K562 (cell line): ENCODE results near the gene KNL1. TPM values are rescaled to one million over a fixed set of nuclear protein-coding genes. Genes with fewer than 3 reads are reported as not detected.

ENCODE experiments used
- ATAC-seq: fragments of 200-7000 bp; cut with Tn5 transposase; 3 replicates; pipeline ENCODE4 v1.9.1; 2020; ENCODE audit warnings: moderate library complexity
- BruUV-seq: library from RNA; stranded (reverse); fragments of 400-500 nt; replicated peaks from 2 replicates; lab custom pipeline; 2021; lab: Mats Ljungman, UMichigan
- CTCF ChIA-PET: fragments of 300-600 bp; formaldehyde crosslinking; extraction: SDS; loops from one replicate; lab custom pipeline; 2021; ENCODE audit warnings: low intra/inter-chr PET ratio; lab: Yijun Ruan, JAX
- POLR2A ChIA-PET: fragments of 300-600, 350-650 bp; sonication (Branson Sonifier 250); formaldehyde crosslinking; extraction: SDS; loops from one replicate; lab custom pipeline; 2021; ENCODE audit warnings: antibody characterized with exemption, inconsistent platforms; lab: Yijun Ruan, JAX
- DNase-seq, 4 experiments: peaks; one replicate each; pipeline versions ENCODE4 v3.0.0 to v3.0.0-alpha.2; 2011 to 2018; ENCODE audit warnings: low spot score in 3 of 4, mixed read lengths in 3 of 4; ENCODE audit errors: extremely low read depth in 1 of 4
- FAIRE-seq: peaks from 2 replicates; lab custom pipeline; 2011; peaks lifted over from hg19 to GRCh38; lab: Jason Lieb, UNC
- H2AFZ ChIP-seq: 2 replicates; pipeline ENCODE4 v1.6.0; 2011; ENCODE audit warnings: low read depth, low read length, control low read depth, inconsistent platforms
- H3K27ac ChIP-seq: fragments of 200-600 bp; 3 replicates; pipeline ENCODE4 v1.8.0; 2011; ENCODE audit warnings: low read depth, mild to moderate bottlenecking, control low read depth, inconsistent platforms, low read length, moderate library complexity, mixed read lengths; ENCODE audit errors: extremely low read depth
- H3K27me3 ChIP-seq, 2 experiments: fragments of 300-600 bp in 1 of 2; 2 replicates in 1 of 2; 3 replicates in 1 of 2; pipeline versions ENCODE4 v1.6.0 to v1.8.0; 2011; ENCODE audit warnings: inconsistent platforms in 2 of 2, low read length in 2 of 2, mild to moderate bottlenecking in 1 of 2, mixed read lengths in 1 of 2, moderate library complexity in 1 of 2; ENCODE audit not compliant: control insufficient read depth in 2 of 2, insufficient read depth in 2 of 2
- H3K36me3 ChIP-seq: fragments of 300-600 bp; 3 replicates; pipeline ENCODE4 v1.8.0; 2011; ENCODE audit warnings: mild to moderate bottlenecking, low read length, inconsistent platforms; ENCODE audit not compliant: control insufficient read depth, insufficient read depth
- H3K4me1 ChIP-seq, 2 experiments: fragments of 200-600 bp in 1 of 2; replicated peaks in 1 of 2; 2 replicates in 1 of 2; 3 replicates in 1 of 2; pipeline versions ENCODE4 v1.5.1 to v1.8.0; 2011; ENCODE audit warnings: inconsistent platforms in 2 of 2, low read length in 2 of 2, mild to moderate bottlenecking in 1 of 2, mixed read lengths in 1 of 2, moderate library complexity in 1 of 2; ENCODE audit not compliant: control insufficient read depth in 2 of 2, insufficient read depth in 2 of 2
- H3K4me2 ChIP-seq: 2 replicates; pipeline ENCODE4 v1.6.1; 2011; ENCODE audit warnings: low read length, control low read depth, inconsistent platforms, mixed read lengths; ENCODE audit not compliant: insufficient read depth
- H3K4me3 ChIP-seq: fragments of 200-600 bp; sonication (generic), shearing (Covaris generic); 2 replicates; pipeline ENCODE4 v1.5.1; 2016; ENCODE audit warnings: control low read depth, inconsistent platforms
- H3K79me2 ChIP-seq: fragments of 200-600 bp; 3 replicates; pipeline ENCODE4 v1.8.0; 2011; ENCODE audit warnings: low read length, inconsistent platforms; ENCODE audit not compliant: control insufficient read depth, insufficient read depth
- H3K9ac ChIP-seq, 2 experiments: 2 replicates each; pipeline versions ENCODE4 v1.6.0 to v1.6.1; 2011; ENCODE audit warnings: low read depth in 2 of 2, low read length in 2 of 2, control low read depth in 1 of 2, inconsistent platforms in 1 of 2, mild to moderate bottlenecking in 1 of 2, mixed read lengths in 1 of 2; ENCODE audit not compliant: insufficient read depth in 1 of 2
- H3K9me1 ChIP-seq: one replicate; pipeline ENCODE4 v1.6.0; 2011; ENCODE audit warnings: inconsistent platforms, mild to moderate bottlenecking, low read length, moderate library complexity; ENCODE audit not compliant: control insufficient read depth, insufficient read depth
- H3K9me3 ChIP-seq: replicated peaks from 2 replicates; pipeline ENCODE4 v1.5.1; 2011; ENCODE audit warnings: low read depth, low read length, inconsistent platforms; ENCODE audit not compliant: control insufficient read depth, insufficient read depth
- H4K20me1 ChIP-seq: replicated peaks from 2 replicates; pipeline ENCODE4 v1.6.1; 2011; ENCODE audit warnings: low read length, inconsistent platforms, mixed read lengths; ENCODE audit not compliant: control insufficient read depth, insufficient read depth
- ATF7 ChIP-seq: fragments of 450-650 bp; IDR thresholded peaks from 2 replicates; pipeline ENCODE4 v1.7.1; 2014; ENCODE audit warnings: mild to moderate bottlenecking, moderate library complexity
- CBX5 ChIP-seq: IDR thresholded peaks from 2 replicates; pipeline ENCODE4 v1.6.1; 2014; ENCODE audit warnings: low read depth, borderline replicate concordance
- CEBPB ChIP-seq: fragments of 450-650 bp; IDR thresholded peaks from 2 replicates; pipeline ENCODE4 v1.6.1; 2016; ENCODE audit warnings: missing genetic modification characterization, missing compliant biosample characterization
- CREBBP ChIP-seq: IDR thresholded peaks from one replicate; pipeline ENCODE4 v1.6.1; 2012; ENCODE audit warnings: low read depth, mild to moderate bottlenecking, control low read depth, inconsistent platforms, low read length
- ETV1 ChIP-seq: fragments of 450-650 bp; conservative IDR thresholded peaks from 2 replicates; pipeline ENCODE4 v1.6.1; 2016; ENCODE audit warnings: missing genetic modification characterization, control low read depth, low read depth, missing compliant biosample characterization
- GTF3C2 ChIP-seq: IDR thresholded peaks from 3 replicates; pipeline ENCODE4 v1.6.1; 2011; ENCODE audit warnings: borderline replicate concordance, mild to moderate bottlenecking, moderate library complexity; ENCODE audit not compliant: insufficient read length; ENCODE audit errors: extremely low read depth
- JUNB ChIP-seq: fragments of 450-650 bp; formaldehyde crosslinking; conservative IDR thresholded peaks from 2 replicates; pipeline ENCODE4 v1.4.0; 2020; ENCODE audit warnings: mild to moderate bottlenecking
- MAFF ChIP-seq: IDR thresholded peaks from 2 replicates; pipeline ENCODE4 v1.6.1; 2012; ENCODE audit warnings: low read length, improper control_type of control experiment
- MTA3 ChIP-seq: fragments of 450-650 bp; formaldehyde crosslinking; IDR thresholded peaks from 2 replicates; pipeline ENCODE4 v1.6.1; 2017; ENCODE audit warnings: mild to moderate bottlenecking, borderline replicate concordance
- POU5F1 ChIP-seq: fragments of 150-350 bp; IDR thresholded peaks from 2 replicates; pipeline ENCODE4 v1.6.1; 2014; ENCODE audit warnings: borderline replicate concordance, low read length, low read depth, mild to moderate bottlenecking; ENCODE audit not compliant: partially characterized antibody
- RBM22 ChIP-seq: fragments of 200-400 bp; formaldehyde crosslinking; IDR thresholded peaks from 2 replicates; pipeline ENCODE4 v1.6.1; 2018; ENCODE audit warnings: low read length, low read depth; ENCODE audit not compliant: poor library complexity, severe bottlenecking
- TFAM ChIP-seq: fragments of 250-450 bp; sonication (Bioruptor Pico); conservative IDR thresholded peaks from 2 replicates; pipeline ENCODE4 v1.5.0; 2021; ENCODE audit warnings: mild to moderate bottlenecking, moderate library complexity
- TGIF2 ChIP-seq: sonication (generic); formaldehyde crosslinking; IDR thresholded peaks from 2 replicates; pipeline ENCODE4 v1.8.1; 2022; ENCODE audit warnings: mild to moderate bottlenecking, missing genetic modification reagents, moderate library complexity
- ZNF174 ChIP-seq: fragments of 250-450 bp; sonication (Bioruptor Pico); IDR thresholded peaks from 2 replicates; pipeline ENCODE4 v1.4.0; 2020; ENCODE audit warnings: mild to moderate bottlenecking
- ZNF695 ChIP-seq: fragments of 450-650 bp; formaldehyde crosslinking; IDR thresholded peaks from 2 replicates; pipeline ENCODE4 v1.4.0; 2020; ENCODE audit warnings: mild to moderate bottlenecking, moderate library complexity
- ZNF699 ChIP-seq: fragments of 250-450 bp; sonication (Bioruptor Pico); IDR thresholded peaks from 2 replicates; pipeline ENCODE4 v1.8.0; 2021; ENCODE audit warnings: mild to moderate bottlenecking, moderate library complexity; ENCODE audit not compliant: insufficient replicate concordance
- ZNF77 ChIP-seq: fragments of 250-450 bp; sonication (Bioruptor Pico); IDR thresholded peaks from 2 replicates; pipeline ENCODE4 v1.5.0; 2020
- WGBS: fragments of 100-300 bp; shearing (Covaris generic); methylation state at CpG from one replicate; pipeline ENCODE4 v1.1.6; 2016; ENCODE audit warnings: low coverage, mixed read lengths; ENCODE audit not compliant: insufficient coverage; ENCODE audit errors: missing lambda C conversion rate; 5-methylcytosine and 5-hydroxymethylcytosine counted together
- in situ Hi-C: fragments of 300-500 bp; cut with MboI; formaldehyde crosslinking; loops from 4 replicates; pipeline ENCODE4 v1.15.0; 2018; ENCODE audit warnings: inconsistent platforms, mixed read lengths
- intact Hi-C: fragments of 100-400 bp; cut with micrococcal nuclease; formaldehyde crosslinking; loops from 2 replicates; pipeline ENCODE4 v1.14.2; 2022
- polyA plus RNA-seq, 8 experiments: library from polyadenylated mRNA; depleted of rRNA in 4 of 8; stranded (reverse) in 5 of 8; unstranded in 3 of 8; fragments of >200 nt; fragmentation: Nextera tagmentation in 2 of 8; fragmentation: Illumina TruSeq in 1 of 8; extraction: Ambion mirVana in 2 of 8; extraction: Trizol in 1 of 8; gene quantifications; 2 replicates each; pipeline versions ENCODE4 v1.2.1 to v1.2.3, GENCODE V29; 2011 to 2014; ENCODE audit warnings: inconsistent platforms in 1 of 8, missing spikeins in 1 of 8
- total RNA-seq, 7 experiments: library from RNA; depleted of rRNA in 6 of 7; stranded (reverse); fragments of >200 nt in 6 of 7; fragmentation: Illumina TruSeq in 2 of 7; extraction: Trizol in 2 of 7; gene quantifications; 2 replicates each; pipeline versions ENCODE4 v1.2.1 to v1.2.3, GENCODE V29; 2011 to 2021; ENCODE audit warnings: low replicate concordance in 1 of 7

The KNL1 gene
- total and polyA plus RNA-seq, 9 of the 15 experiments (the other 6 are each of a cell fraction or from before 2014, with no cell fraction given), result 14.5 to 65.4 (median 34.6) TPM

GRCh38 chr15:40694688-40695468, 100.8 kb downstream of the KNL1 start, which contains the start of gene RAD51 (continued):
- TF ChIP-seq MTA3 (no peak; the same call in 1 of the 2 replicates), GTF3C2 (no peak), CEBPB (tag) (peak; percentile 37; the same call in 1 of the 2 replicates), RBM22 (peak; percentile 43)

DNA sequence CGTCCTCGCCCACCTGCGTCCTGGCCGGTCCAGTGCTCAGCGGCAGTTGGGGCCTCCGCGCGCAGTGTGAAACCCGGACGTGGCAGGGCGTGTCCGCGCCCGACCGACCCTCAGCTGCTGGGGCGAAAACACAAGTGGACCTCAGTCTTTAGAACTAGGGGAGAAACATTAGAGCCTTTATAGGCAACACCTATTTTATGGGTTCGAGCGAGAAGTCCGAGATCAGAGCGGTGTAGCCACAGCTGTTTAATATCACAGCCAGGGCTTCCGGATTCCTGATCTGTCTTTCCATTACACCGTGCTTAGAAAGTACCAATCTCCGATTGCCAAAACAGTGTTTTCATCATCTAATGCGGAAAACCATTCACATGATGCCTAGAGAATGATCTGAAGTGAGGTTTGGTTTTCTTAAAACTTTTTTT, 101.4 kb downstream of the KNL1 start:
- ChIA-PET CTCF (no interaction called here), POLR2A (interaction anchor here (0.6 to 2.8 kb wide), 10 partner anchors 10 to 259 kb away, joined by 3 to 9 read pairs (median 4); partner anchors contain the start of genes CCDC32 and GCHFR)
- Histone ChIP-seq H3K4me2 (peak overlapping the region; percentile 88), H3K36me3 (peaks cover 33% of the 10 kb centered on the region), H3K4me1 (peaks cover 5 to 14% of the 10 kb centered on the region in 2 experiments; a peak in 4 of 5 replicates), H2AFZ (peak overlapping the region; percentile 93), H3K79me2 (peaks cover 50% of the 10 kb centered on the region), H3K4me3 (peak overlapping the region; percentile 54), H3K9ac (peak overlapping the region; percentile 86 to 99), H3K27me3 (no peaks in the 10 kb centered on the region), H3K9me1 (no peaks in the 10 kb centered on the region), H3K27ac (peak overlapping the region; percentile 90), H3K9me3 (no peaks in the 10 kb centered on the region), H4K20me1 (no peaks in the 10 kb centered on the region)
- TSS peak; percentile 63 for BruUV-seq
- 0% methylated on average over 14 of the region's 24 CpGs for WGBS
- no peak for FAIRE-seq
- ATAC-seq, result peak; percentile 72
- intact Hi-C loops, result no loop called here
- in situ Hi-C loops, result no loop called here
- DNase-seq, result peak in 2 of 4 experiments; percentile 46 to 60
- TF ChIP-seq TGIF2 (CRISPR knock-in tag) (no peak), ATF7 (no peak), MAFF (no peak), CBX5 (no peak), JUNB (CRISPR knock-in tag) (no peak), POU5F1 (no peak), ZNF699 (no peak), ZNF174 (CRISPR knock-in tag) (no peak), ETV1 (tag) (0 out of 2 replicates have a peak, but pooled peaks have one; percentile 14), CREBBP (no peak), ZNF695 (no peak), ZNF77 (no peak), TFAM (no peak)
